C4-2B (cell line): Measurements from ENCODE around the gene WNT11.

Experiments
- ZFX ChIP-seq: fragments of 450-650 bp; IDR thresholded peaks from 2 replicates; pipeline ENCODE4 v1.6.1; 2017
- TF ChIP-seq, protein P1 (sequence below): fragments of 450-650 bp; conservative IDR thresholded peaks from 2 replicates; pipeline ENCODE4 v1.5.1; 2017; ENCODE audit warnings: mild to moderate bottlenecking

- TF ChIP-seq, protein P1, sequence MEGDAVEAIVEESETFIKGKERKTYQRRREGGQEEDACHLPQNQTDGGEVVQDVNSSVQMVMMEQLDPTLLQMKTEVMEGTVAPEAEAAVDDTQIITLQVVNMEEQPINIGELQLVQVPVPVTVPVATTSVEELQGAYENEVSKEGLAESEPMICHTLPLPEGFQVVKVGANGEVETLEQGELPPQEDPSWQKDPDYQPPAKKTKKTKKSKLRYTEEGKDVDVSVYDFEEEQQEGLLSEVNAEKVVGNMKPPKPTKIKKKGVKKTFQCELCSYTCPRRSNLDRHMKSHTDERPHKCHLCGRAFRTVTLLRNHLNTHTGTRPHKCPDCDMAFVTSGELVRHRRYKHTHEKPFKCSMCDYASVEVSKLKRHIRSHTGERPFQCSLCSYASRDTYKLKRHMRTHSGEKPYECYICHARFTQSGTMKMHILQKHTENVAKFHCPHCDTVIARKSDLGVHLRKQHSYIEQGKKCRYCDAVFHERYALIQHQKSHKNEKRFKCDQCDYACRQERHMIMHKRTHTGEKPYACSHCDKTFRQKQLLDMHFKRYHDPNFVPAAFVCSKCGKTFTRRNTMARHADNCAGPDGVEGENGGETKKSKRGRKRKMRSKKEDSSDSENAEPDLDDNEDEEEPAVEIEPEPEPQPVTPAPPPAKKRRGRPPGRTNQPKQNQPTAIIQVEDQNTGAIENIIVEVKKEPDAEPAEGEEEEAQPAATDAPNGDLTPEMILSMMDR = no peak
- no peak for TF ChIP-seq ZFX
Observed at GRCh38 chr11:76231121-76231738, 24.9 kb upstream of the WNT11 start.
